ENCODE measurements around the gene KCNIP2.

Gene KCNIP2

DNA sequence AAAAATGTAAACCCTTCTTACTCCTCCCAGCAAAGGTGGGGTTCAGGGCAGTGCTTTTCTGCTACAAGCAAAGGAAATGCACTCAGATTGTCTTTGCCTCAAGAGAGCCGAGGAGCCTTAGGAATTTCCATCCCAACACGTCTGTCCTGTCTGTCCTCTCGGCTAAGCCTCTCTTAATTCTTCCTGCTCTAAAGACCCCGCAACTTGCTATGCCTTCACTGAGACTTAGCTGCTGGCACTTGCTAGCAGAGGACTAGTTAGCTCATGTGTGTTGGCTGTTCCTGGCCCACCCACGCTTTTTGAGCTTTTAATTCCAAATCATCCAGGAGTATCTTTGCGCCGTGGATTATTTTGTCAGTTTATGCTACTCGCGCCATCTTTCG lies 59.9 kb downstream of the KCNIP2 start:
- no peak for DNase-seq (ENCODE audit: low read depth in 2 of 3, low spot score in 2 of 3)

DNA sequence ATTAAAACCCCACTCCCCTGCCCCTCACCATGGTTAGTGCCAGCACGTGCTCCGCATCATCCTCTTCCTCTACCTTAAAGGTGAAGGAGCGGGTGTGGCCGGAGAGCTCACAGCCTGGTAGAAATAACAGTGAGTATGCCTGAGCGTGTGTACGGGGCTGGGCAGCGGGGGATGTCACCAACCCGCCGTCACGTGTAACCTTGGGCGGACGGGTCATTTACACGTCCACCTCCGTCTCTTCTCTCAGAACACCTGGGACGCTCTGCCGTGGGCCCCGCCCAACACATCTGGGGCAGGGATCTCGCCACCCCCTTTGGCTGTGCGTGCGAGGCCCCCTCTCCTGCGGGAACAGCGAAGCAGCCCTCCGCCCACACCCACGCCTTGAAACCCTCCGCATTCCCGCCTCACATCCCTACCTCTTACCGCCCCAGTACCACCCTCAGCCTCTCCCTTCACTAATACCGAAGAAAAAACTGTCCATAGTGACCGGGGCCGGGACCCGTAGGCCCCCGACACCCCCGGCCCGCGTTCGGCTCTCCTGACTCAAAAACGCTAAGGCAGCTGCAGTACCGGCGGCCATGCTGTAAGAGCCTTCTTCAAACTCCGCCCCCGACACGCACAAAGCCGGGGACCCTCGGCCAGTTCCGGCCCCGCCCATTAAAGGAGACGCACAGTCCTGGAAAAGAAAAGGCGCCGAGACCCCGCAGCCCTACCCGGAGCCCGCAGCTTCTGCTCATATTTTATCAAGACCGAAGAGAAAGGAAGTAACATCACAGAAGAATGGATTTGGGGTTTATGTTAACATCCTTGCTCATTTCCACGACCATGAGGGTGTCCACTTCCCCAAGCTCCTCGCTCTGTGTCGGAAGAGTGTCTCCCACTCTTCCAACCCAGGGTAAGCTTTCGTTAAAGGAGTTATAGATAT lies 60.5 kb downstream of the KCNIP2 start, which contains the start of gene NPM3:
Gene NPM3 (minus strand): TSS at position 636 of the 925 bp plus-strand sequence. CDS start 56 bp downstream, at position 580.
- peak; percentile 64 to 77 (median 73) for DNase-seq (ENCODE audit: low read depth in 2 of 3, low spot score in 2 of 3)

DNA sequence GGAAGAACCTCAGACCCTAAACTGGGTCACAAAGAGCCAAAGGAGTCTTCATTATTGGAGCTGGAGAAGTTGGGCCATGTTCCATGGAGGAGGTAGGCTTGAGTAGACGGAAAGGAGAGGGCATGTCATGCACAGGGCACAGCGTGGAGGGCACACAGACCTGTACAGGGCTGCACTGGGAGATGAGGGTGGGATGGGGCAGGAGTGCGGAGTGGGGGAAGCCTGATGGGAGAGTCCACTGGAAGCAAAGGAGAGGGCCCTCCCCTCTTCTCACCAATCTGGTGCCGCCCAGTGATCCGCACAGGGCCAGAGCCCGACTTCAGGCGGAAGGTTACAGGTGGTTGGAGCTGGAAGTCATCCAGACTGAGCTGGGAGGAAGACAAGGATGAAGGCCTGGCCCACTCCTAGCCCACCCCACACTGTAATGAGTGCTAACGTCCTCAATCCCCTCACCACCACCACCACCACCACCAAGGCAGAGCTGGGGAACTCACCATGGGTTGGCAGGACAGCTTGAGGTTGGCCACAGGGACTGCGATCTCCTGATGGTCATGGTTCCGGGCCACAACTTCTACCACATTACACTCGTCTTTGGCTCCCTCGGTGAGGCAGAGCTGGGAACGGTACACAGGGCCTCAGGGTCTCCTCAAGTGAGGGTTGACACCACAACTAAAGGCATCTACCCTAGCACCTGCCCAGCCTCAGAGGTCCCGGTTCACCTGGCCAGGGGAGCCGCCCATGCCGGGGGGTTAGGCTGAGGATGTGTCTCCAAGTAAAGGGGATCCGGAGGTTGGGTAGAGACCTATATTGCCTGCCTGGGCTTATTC lies 61.4 kb downstream of the KCNIP2 start:
- DNase-seq (ENCODE audit: low read depth in 2 of 3, low spot score in 2 of 3), result no peak

DNA sequence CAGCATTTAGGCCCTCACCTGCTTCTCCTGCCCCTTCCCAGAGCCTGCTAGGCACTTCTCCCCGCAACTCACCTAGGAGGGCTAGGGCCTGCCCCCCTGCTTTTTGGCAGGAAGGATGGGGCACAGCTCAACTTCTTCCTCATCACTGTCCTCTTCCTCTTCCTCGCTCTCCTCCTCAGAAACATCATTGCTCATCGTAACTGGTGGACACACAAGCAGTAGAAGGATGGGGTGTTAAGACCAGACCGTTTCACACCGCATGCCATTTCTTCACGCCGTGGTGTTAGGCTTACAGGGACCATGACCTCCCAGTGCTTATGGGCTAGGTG lies 62.0 kb downstream of the KCNIP2 start:
- no peak for DNase-seq (ENCODE audit: low read depth in 2 of 3, low spot score in 2 of 3)

DNA sequence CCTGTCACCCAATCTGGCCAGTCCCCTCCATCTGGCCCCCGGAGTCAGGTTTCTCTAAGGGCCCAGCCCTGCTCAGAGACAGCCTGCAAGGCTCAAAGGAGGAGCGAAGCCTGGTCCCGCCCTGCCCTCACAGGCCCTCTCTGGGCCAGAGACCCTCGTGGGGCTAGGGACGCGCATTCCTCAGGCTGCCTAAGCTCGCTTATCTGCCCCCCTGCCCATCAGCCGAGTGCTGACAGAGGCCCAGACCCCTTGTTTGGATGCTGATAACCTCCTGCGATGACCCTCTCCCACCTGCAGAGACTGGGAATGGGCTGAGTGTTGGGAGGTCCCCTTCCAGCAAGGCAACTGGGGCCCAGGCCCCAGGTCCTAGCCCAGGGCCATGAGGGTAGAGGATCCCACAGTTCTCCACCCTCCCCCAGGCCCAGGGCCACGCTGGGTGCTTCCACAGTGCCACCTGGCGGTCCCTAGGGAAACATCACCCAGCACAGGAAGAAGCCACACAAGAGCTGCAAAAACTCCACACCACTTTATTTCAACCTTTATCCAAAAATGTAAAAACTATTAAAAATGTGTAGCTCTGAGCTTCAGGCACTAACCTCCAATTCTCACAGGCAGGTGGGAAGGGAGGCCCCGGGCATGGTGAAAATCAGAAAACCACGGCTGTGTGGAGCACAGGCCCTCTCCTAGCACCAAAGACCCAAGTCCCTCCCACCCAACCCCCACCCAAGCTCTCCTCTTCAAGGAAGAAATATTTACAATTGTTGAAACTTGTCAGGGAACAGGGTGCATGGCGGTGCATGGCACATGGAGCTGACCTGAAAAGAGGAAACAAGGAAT lies 62.6 kb downstream of the KCNIP2 start:
- peak; percentile 51 to 64 (median 52) for DNase-seq (ENCODE audit: low read depth in 2 of 3, low spot score in 2 of 3)

DNA sequence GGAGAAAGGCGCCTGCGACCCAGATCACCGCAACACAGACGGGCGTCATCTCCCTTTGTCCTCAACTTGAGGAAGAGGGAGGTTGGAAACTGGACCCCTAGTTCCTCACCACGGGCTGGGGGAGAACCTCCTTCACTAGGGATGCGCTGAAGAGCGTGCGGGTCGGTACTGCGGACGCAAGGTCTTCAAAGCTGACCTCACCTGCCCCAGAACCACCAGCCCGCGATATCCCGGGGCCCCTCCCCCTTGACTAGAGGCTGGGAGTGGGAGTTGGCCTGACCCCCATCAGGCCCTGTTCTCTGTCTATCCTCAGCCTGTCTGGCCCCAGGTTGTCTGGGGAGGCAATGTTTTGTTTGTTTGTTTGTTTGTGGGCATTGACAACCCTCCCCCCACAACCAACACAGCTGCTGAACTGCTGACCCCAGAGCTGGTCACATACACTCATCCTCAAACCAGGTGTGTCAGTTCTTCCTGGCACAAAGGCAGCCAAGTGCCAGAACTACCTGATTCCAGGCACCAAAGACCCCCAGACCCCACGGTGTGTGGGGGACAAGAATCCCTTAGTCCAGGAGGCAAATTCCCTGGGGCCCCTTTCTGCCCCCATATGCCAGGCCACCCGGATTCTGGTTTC lies 63.3 kb downstream of the KCNIP2 start:
- DNase-seq (ENCODE audit: low read depth in 2 of 3, low spot score in 2 of 3), result no peak

DNA sequence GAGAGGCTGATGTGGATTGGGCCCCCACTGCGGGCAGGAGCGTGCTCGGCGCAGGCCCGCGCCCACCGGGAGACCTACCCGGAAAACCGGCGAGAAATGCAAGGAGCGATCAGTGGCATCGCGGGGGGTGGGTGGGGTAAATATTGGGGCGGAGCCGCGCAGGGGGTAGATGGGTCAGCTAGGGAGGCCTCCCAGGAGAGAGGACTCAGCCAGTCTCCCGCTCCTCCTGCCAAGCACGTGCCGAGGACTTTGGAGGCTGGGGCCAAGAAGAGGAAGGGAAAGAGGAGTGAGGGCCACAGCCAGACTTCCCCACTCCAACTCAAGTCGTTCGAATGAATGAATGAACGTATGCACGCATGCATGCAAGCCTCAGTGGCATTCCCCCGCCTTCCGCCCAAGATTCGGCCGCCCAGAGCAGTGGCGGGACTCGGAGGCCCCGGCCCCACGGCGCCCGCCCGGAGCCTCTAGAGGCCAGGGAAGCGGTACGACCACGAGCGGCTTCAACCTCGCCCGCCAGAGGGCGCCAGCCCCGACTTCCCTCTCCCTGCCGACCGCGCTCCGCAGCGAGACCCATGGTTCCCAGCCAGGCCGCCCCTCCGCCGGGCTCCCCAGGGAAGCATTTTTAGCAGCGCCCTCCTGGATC lies 63.9 kb downstream of the KCNIP2 start:
- DNase-seq (ENCODE audit: low read depth in 2 of 3, low spot score in 2 of 3), result peak; percentile 66 to 88 (median 86)

DNA sequence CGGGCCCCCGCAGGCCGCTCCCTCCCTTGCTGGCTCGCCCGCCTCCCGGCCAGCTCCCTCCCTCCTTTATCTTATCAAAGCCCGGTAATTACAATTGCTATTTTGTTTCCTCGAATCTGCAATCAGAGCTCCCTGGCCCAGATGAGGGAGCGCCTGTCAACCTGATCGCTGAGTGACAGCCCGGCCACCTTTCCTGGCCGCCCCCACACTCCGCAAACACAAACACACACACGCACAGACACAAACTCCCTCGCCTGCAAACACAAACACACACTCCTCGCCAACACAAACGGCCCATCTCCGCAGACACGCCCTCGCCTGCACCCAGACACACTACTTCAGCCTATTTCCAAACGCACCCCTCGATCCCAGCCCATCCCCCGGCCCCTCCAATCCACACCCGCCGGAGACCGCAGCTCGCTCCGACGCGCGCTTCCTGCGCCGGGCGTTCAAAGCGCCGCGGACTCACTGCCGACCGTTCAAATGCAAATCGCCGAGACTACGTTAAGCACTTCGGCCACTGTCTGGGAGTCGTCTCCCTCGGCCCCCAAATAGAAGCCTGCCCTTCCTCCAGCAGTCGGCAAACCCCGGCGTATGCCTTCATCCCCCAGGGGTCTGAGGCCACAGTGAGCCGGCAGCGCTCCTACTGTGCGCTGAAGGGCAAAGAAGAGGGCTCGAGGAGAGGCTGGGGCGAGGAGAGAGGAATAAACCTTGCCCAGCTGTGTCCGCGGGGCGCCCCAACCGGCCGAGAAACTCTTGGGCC lies 64.6 kb downstream of the KCNIP2 start:
- DNase-seq (ENCODE audit: low read depth in 2 of 3, low spot score in 2 of 3), result no peak

DNA sequence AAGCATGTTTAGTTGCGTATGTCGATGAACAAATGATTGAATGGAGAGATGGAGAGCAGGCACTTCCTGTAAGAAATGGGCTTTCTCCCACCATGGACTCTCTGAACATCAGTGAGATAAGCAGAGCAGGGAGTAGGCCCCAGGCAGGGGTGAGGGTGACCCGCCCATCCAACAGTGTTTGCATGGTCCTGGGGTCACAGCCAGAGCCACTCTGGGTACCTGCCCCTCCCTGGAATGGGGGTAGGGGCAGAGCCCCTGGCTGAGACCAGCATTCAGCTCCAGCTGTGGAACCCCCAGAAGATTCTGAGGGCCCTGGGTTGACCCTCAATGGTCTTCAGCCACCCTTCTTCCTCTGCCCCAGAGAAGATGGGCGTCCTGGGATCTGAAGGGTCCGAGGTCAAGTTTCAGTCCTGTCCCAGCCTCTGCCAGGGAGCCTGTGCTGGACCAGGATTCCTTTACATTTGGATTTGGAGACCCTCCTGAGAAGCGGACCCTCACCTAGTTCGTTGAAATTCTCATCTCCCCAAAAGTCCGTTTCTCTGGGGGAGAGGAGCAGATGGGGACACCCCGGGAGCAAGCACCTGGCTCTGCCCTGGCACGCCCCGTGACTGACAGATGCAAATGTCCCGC lies 65.3 kb downstream of the KCNIP2 start:
- DNase-seq (ENCODE audit: low read depth in 2 of 3, low spot score in 2 of 3), result no peak

DNA sequence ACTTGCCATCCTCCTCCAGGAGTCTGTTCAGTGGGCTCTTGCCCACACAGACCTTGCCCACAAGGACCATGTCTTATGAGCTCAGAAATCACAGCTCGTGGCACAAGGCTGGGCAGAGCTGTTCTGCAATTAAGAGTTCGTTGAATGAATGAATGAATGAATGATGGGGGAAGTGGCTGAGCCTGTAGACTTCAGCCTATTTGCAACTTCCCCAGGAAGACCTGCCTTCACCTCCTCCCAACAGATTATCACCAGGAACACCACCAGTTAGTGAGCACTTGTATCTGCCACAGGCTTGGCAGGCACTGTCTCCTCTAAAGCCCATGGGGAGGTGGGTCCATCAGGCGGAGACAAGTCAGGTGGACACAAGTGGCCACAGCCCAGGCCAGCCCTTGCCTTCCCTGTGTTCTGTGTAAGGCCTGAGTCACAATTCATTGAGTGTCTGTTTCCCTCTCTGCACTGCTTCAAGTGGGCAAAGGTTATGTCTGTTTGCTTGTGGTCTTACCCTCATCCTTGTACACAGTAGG lies 65.9 kb downstream of the KCNIP2 start:
- DNase-seq (ENCODE audit: low read depth in 2 of 3, low spot score in 2 of 3), result no peak

DNA sequence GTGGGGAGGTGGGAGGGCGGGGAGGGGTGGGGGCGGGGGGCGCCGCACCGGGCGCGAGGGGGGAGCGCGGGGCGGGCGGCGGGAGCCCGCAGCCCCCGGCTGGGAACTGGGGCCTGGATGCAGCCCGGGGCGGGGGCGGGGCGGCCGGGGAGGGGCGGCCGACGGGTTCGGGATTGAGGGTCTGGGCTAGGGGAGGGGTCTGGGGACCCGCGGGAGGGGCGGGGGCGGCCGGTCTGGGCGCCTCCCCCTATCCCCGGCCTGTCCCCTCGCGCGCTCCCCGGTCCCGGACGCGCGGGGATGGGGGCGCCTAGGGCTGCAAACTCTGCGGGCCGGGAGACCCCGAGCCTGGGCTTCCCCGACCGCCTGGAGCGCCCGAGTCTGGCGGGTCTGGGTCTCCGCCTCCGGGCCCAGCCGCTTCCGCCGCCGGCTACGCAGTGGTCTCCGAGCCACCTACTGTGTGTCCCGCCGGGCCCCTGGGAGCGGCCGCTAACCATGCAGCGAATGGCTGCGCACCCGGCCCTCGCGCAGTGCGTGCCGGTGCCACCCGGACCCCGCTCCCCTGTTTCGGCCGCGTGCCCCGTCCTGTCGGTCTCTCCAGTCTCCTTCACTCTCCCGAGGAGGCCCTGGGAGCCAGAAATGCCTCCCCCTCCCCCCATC lies 67.3 kb downstream of the KCNIP2 start:
- DNase-seq (ENCODE audit: low read depth in 2 of 3, low spot score in 2 of 3), result no peak

Data from activated CD8-positive, alpha-beta memory T cell treated with anti-CD3 and anti-CD28 coated beads for 48 hours (primary cell).